HCT116 (cell line): Measurements from ENCODE around the gene PRR23E.

Source experiments
- CTCF ChIP-seq, 3 experiments: fragments of 200-600 bp in 1 of 3; sonication (generic) in 1 of 3; IDR thresholded peaks in 2 of 3; conservative IDR thresholded peaks in 1 of 3; 2 replicates each; pipeline ENCODE4 v1.5.1; 2012 to 2017; ENCODE audit warnings: low read depth in 2 of 3, low read length in 2 of 3, antibody characterized with exemption in 1 of 3, borderline replicate concordance in 1 of 3, control low read depth in 1 of 3, mild to moderate bottlenecking in 1 of 3, mixed read lengths in 1 of 3, mixed run types in 1 of 3, moderate library complexity in 1 of 3; ENCODE audit not compliant: insufficient read depth in 1 of 3
- EZH2 ChIP-seq: fragments of 200-600 bp; sonication (generic); IDR thresholded peaks from 2 replicates; pipeline ENCODE4 v1.6.1; 2017; ENCODE audit warnings: antibody characterized with exemption, mixed run types
- REST ChIP-seq: IDR thresholded peaks from 2 replicates; pipeline ENCODE4 v1.6.1; 2012; ENCODE audit warnings: low read depth

GRCh38 chr3:127196002-127196401 lies 3.1 kb downstream of the PRR23E start:
- TF ChIP-seq REST (no peak), EZH2 (no peak), CTCF (IDR thresholded peaks at IDR 0.05 in 2 of 3, conservative IDR thresholded peaks at IDR 0.05 in 1 of 3; ENCODE audit: borderline replicate concordance in 1 of 3, insufficient read depth in 1 of 3, low read depth in 2 of 3, low read length in 2 of 3) (no peak)
